Spleen (tissue), 11 donors: ENCODE results near the gene EYA2. TPM values are rescaled to one million over a fixed set of nuclear protein-coding genes. Genes with fewer than 3 reads are reported as not detected.

ENCODE experiments used
- DNase-seq: peaks from one replicate; pipeline ENCODE4 v3.0.0-alpha.2; 2020
- H3K27ac ChIP-seq, 8 donors: fragments of 200-600 bp; sonication (generic) in 7 of 8; 1 replicate in 4 of 8; 2 replicates in 4 of 8; pipeline versions ENCODE4 v1.5.0 to v1.8.0; 2016 to 2021; ENCODE audit warnings: inconsistent platforms in 4 of 8, mild to moderate bottlenecking in 4 of 8, moderate library complexity in 1 of 8
- H3K27me3 ChIP-seq, 7 donors: fragments of 200-600 bp; sonication (generic) in 6 of 7; replicated peaks in 1 of 7; 1 replicate in 4 of 7; 2 replicates in 3 of 7; pipeline versions ENCODE4 v1.5.0 to v1.8.0; 2016 to 2021; ENCODE audit warnings: inconsistent platforms in 3 of 7, mild to moderate bottlenecking in 1 of 7
- H3K36me3 ChIP-seq, 6 donors: fragments of 200-600 bp; sonication (generic) in 5 of 6; 1 replicate in 4 of 6; 2 replicates in 2 of 6; pipeline versions ENCODE4 v1.5.0 to v1.8.0; 2016 to 2021; ENCODE audit warnings: inconsistent platforms in 2 of 6
- H3K4me1 ChIP-seq, 6 donors: fragments of 200-600 bp; sonication (generic) in 5 of 6; 1 replicate in 3 of 6; 2 replicates in 3 of 6; pipeline versions ENCODE4 v1.5.0 to v1.8.0; 2016 to 2021; ENCODE audit warnings: inconsistent platforms in 3 of 6
- H3K4me3 ChIP-seq, 8 donors: fragments of 200-600 bp; sonication (generic) in 7 of 8; 1 replicate in 4 of 8; 2 replicates in 4 of 8; pipeline versions ENCODE4 v1.5.0 to v1.8.0; 2016 to 2021; ENCODE audit warnings: inconsistent platforms in 4 of 8, mild to moderate bottlenecking in 4 of 8, moderate library complexity in 2 of 8
- H3K9me3 ChIP-seq, 8 donors: fragments of 200-600 bp; sonication (generic) in 7 of 8; 1 replicate in 4 of 8; 2 replicates in 4 of 8; pipeline versions ENCODE4 v1.5.0 to v1.8.0; 2016 to 2021; ENCODE audit warnings: inconsistent platforms in 4 of 8
- POLR2A ChIP-seq, 3 donors: fragments of 450-650 bp; IDR thresholded peaks; one replicate each; pipeline ENCODE4 v1.5.1; 2017; ENCODE audit warnings: antibody characterized with exemption in 3 of 3, mild to moderate bottlenecking in 1 of 3
- POLR2AphosphoS5 ChIP-seq, 3 donors: sonication (generic); formaldehyde crosslinking; IDR thresholded peaks; one replicate each; pipeline ENCODE4 v1.5.1; 2017; ENCODE audit warnings: antibody characterized with exemption in 3 of 3
- WGBS, 5 donors: extraction: QIAGEN DNeasy Blood & Tissue Kit in 3 of 5; methylation state at CpG; one replicate each; pipeline versions ENCODE4 v1.1.5 to v1.1.7; 2013 to 2018; 5-methylcytosine and 5-hydroxymethylcytosine counted together
- intact Hi-C: fragments of 100-400 bp; cut with DNase I; formaldehyde crosslinking; loops from one replicate; pipeline ENCODE4 v1.15.0; 2023; ENCODE audit warnings: low total_unique reads
- polyA plus RNA-seq, 3 donors: library from polyadenylated mRNA; stranded (reverse); fragments of 200-250 nt; gene quantifications; one replicate each; pipeline ENCODE4 v1.2.1, GENCODE V29; 2013
- total RNA-seq, 7 donors: library from RNA; depleted of rRNA in 3 of 7; stranded (reverse); fragments of >200 nt in 3 of 7; fragmentation: NEBNext Ultra II Directional in 4 of 7; extraction: Animal tissue kit (Norgen Biotek cat#: 25700) in 4 of 7; gene quantifications; one replicate each; pipeline versions ENCODE4 v1.1.0 to v1.2.1, GENCODE V29; 2016 to 2021
- TF ChIP-seq, protein P1 (sequence below), 11 experiments: fragments of 200-600 bp in 7 of 11; fragments of 450-650 bp in 4 of 11; sonication (generic) in 4 of 11; IDR thresholded peaks in 8 of 11; conservative IDR thresholded peaks in 3 of 11; 1 replicate in 7 of 11; 2 replicates in 4 of 11; pipeline versions ENCODE4 v1.4.0 to v1.8.0; 2016 to 2021; ENCODE audit warnings: antibody characterized with exemption in 11 of 11, inconsistent platforms in 4 of 11, mild to moderate bottlenecking in 1 of 11
- donor health status: healthy with polysubstance abuse.
- donor health status: DM: no; HTN: no; CAD: no; lungs with moderate emphysema.
- donor health status: DM: no; HTN: no; CAD: no.
- donor health status: Bipolar disorder and iron deficiency.
- donor health status: healthy.
- donor health status: DM: no; HTN: no; CAD: no.
- donor health status: DM: yes; HTN: yes; CAD: no.

The EYA2 gene
- total and polyA plus RNA-seq, 10 donors, result 0.26 to 0.76 (median 0.51) TPM; not detected in 1

DNA sequence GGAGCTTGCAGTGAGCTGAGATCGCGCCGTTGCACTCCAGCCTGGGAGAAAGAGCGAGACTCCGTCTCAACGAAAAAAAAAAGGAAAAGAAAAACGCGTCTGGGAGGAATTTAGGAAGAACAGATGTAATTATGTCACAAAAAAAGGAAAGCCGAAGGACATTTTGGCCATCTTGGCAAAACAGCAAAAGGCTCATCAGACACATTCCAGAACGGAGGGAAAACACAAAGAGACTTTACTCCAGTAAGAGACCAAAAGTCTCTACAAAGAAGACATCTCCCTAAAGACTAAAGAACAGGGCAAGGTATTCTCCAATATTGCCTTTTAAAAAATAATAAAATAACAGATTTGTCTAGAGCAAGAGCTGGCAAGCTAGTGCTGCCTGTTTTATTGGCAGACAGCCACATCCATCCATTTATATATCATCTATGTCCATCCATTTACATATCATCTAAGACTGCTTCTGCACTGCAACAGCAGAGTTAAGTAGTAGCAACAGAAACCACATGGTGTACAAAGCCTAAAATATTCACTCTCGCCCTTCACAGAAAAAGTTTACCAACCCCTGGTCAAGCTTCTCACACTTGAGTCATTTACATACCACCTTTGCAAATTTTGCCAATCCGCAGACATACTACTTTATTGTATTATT lies 328.0 kb downstream of the EYA2 start:
- 90 to 96% (median 93%) methylated on average over 12 of the region's 12 CpGs for WGBS, 5 donors
- Histone ChIP-seq H3K4me3 (no peak overlapping the region), H3K36me3 (peaks cover 2 to 100% (median 89%) of the 10 kb centered on the region in 6 donors), H3K9me3 (no peaks in the 10 kb centered on the region), H3K27me3 (no peaks in the 10 kb centered on the region), H3K27ac (no peak overlapping the region), H3K4me1 (peaks cover 0 to 22% (median 0%) of the 10 kb centered on the region in 6 donors)
- TF ChIP-seq POLR2AphosphoS5 (IDR thresholded peaks at IDR 0.05) (no peak), POLR2A (IDR thresholded peaks at IDR 0.05) (no peak)
- TF ChIP-seq, protein P1, sequence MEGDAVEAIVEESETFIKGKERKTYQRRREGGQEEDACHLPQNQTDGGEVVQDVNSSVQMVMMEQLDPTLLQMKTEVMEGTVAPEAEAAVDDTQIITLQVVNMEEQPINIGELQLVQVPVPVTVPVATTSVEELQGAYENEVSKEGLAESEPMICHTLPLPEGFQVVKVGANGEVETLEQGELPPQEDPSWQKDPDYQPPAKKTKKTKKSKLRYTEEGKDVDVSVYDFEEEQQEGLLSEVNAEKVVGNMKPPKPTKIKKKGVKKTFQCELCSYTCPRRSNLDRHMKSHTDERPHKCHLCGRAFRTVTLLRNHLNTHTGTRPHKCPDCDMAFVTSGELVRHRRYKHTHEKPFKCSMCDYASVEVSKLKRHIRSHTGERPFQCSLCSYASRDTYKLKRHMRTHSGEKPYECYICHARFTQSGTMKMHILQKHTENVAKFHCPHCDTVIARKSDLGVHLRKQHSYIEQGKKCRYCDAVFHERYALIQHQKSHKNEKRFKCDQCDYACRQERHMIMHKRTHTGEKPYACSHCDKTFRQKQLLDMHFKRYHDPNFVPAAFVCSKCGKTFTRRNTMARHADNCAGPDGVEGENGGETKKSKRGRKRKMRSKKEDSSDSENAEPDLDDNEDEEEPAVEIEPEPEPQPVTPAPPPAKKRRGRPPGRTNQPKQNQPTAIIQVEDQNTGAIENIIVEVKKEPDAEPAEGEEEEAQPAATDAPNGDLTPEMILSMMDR (IDR thresholded peaks at IDR 0.05 in 8 of 11, conservative IDR thresholded peaks at IDR 0.05 in 3 of 11), result no peak
- DNase-seq, result no peak
- intact Hi-C loops, result no loop called here

DNA sequence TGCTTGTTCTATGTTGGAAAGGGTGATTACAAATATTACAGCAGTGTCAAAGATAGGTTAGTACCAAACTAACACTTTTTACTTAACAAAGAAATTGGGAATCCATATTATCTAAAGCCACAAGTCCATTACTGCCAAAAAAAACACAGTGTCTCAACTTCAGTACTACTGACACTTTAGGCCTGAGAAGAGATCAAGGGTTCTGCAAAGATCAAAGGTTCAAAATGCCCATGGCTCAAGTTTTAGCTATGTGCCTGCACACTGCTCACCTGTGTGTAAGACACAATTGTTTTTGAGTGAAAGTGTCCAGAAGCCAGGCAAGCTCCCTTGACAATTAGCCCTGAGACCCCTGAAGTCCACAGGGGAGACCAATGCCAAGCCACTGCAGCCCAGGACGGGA lies 329.3 kb downstream of the EYA2 start:
- H3K27ac ChIP-seq, result peak overlapping the region in 2 of 8 donors; percentile 46 to 66
- H3K27me3 ChIP-seq, result no peaks in the 10 kb centered on the region
- DNase-seq, result no peak
- TF ChIP-seq POLR2A (IDR thresholded peaks at IDR 0.05) (no peak), POLR2AphosphoS5 (IDR thresholded peaks at IDR 0.05) (no peak)
- TF ChIP-seq, protein P1 (IDR thresholded peaks at IDR 0.05 in 8 of 11, conservative IDR thresholded peaks at IDR 0.05 in 3 of 11), result no peak
- H3K4me1 ChIP-seq, result peaks cover 0 to 22% (median 0%) of the 10 kb centered on the region in 6 donors
- peaks cover 2 to 100% (median 92%) of the 10 kb centered on the region in 6 donors for H3K36me3 ChIP-seq
- intact Hi-C loops, result no loop called here
- WGBS, 5 donors, result 86 to 100% (median 100%) methylated on average over 1 of the region's 1 CpG
- no peaks in the 10 kb centered on the region for H3K9me3 ChIP-seq
- H3K4me3 ChIP-seq, result no peak overlapping the region

DNA sequence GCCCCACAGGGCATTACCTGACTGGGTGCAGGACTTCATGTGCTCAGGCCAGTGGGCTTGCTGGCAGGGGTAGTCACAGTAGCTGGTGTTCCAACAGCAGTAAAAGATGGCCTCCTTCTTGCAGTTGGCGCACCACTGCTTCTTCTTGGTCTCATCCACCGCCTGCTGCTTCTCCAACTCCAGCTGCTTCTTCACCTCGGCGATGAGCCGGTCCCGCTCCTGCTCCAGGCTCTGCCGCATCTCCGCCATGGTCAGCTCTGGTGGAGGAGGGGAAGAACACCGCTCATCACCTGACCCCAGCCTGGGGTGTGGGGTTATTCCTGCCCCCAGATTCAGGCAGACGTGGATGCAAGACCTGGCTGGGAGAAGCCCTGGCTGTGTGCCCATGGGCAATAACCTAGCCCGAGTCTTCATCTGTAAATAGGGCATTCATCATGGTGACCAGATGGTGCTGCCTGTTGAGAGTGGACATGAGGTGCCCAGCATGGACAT lies 329.7 kb downstream of the EYA2 start:
- no peak overlapping the region for H3K4me3 ChIP-seq
- peaks cover 2 to 100% (median 93%) of the 10 kb centered on the region in 6 donors for H3K36me3 ChIP-seq
- intact Hi-C loops, result no loop called here
- no peak for DNase-seq
- no peak for TF ChIP-seq POLR2A (IDR thresholded peaks at IDR 0.05)
- TF ChIP-seq POLR2AphosphoS5 (IDR thresholded peaks at IDR 0.05), result peak; percentile 21 to 65 (median 34)
- TF ChIP-seq, protein P1 (IDR thresholded peaks at IDR 0.05 in 8 of 11, conservative IDR thresholded peaks at IDR 0.05 in 3 of 11), result no peak
- H3K27me3 ChIP-seq, result no peaks in the 10 kb centered on the region
- 94 to 99% (median 95%) methylated on average over 10 to 11 of the region's 11 CpGs for WGBS, 5 donors
- peaks cover 0 to 22% (median 0%) of the 10 kb centered on the region in 6 donors for H3K4me1 ChIP-seq
- H3K9me3 ChIP-seq, result no peaks in the 10 kb centered on the region
- H3K27ac ChIP-seq, result peak overlapping the region in 2 of 8 donors; percentile 46 to 66

DNA sequence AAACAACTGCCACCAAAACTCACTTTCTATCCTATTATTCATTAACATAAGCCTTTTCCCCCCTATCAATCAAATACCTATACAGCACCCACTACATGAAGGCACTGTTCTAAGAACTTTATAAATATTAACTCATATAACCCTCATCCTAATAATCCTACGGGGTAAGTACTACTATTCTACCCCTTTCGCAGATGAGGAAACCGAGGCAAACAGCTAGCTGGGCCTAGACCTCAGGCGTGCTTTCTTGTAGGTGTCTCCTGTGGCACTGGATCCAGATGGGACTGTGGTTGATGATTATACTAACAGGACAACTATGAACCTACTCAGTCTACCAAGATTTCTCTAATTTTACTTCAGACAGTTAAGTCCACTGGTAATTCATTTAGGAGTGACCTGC lies 330.2 kb downstream of the EYA2 start:
- Histone ChIP-seq H3K27ac (peak overlapping the region in 2 of 8 donors; percentile 46 to 66), H3K9me3 (no peaks in the 10 kb centered on the region), H3K27me3 (no peaks in the 10 kb centered on the region), H3K4me3 (no peak overlapping the region), H3K4me1 (peaks cover 0 to 22% (median 0%) of the 10 kb centered on the region in 6 donors), H3K36me3 (peaks cover 2 to 100% (median 93%) of the 10 kb centered on the region in 6 donors)
- intact Hi-C loops, result no loop called here
- no peak for DNase-seq
- TF ChIP-seq POLR2A (IDR thresholded peaks at IDR 0.05), result no peak
- TF ChIP-seq, protein P1 (IDR thresholded peaks at IDR 0.05 in 8 of 11, conservative IDR thresholded peaks at IDR 0.05 in 3 of 11), result no peak
- TF ChIP-seq POLR2AphosphoS5 (IDR thresholded peaks at IDR 0.05), result no peak
- 96 to 98% (median 96%) methylated on average over 4 of the region's 4 CpGs for WGBS, 5 donors
